ENCODE results near the gene TMEM134. TPM values are rescaled to one million over a fixed set of nuclear protein-coding genes. Genes with fewer than 3 reads are reported as not detected.

The TMEM134 gene
- total and polyA plus RNA-seq, 9 of the 15 experiments (the other 6 are each of a cell fraction or from before 2014, with no cell fraction given), result 0.63 to 48.4 (median 10.7) TPM

GRCh38 chr11:67453816-67454732 lies 15.0 kb downstream of the TMEM134 start (continued):
- TF ChIP-seq ZBTB40 (IDR thresholded peaks at IDR 0.05) (no peak), ZBTB40 (CRISPR knock-in tag; IDR thresholded peaks at IDR 0.05) (no peak), SUPT5H (IDR thresholded peaks at IDR 0.05) (no peak), FOXP1 (CRISPR knock-in tag; IDR thresholded peaks at IDR 0.05) (no peak), ZNF3 (CRISPR knock-in tag; IDR thresholded peaks at IDR 0.05) (no peak), HBP1 (CRISPR knock-in tag; IDR thresholded peaks at IDR 0.05) (no peak), DPF2 (IDR thresholded peaks at IDR 0.05) (no peak), NCOA1 (IDR thresholded peaks at IDR 0.05; ENCODE audit: low read depth) (no peak)

All from K562 (cell line).